H9 (cell line): ENCODE data around the gene ACTN1. TPM values are rescaled to one million over a fixed set of nuclear protein-coding genes. Genes with fewer than 3 reads are reported as not detected.

Experiments used
- DNase-seq: peaks from one replicate; pipeline ENCODE4 v3.0.0-alpha.2; 2017
- H2AFZ ChIP-seq: one replicate; pipeline ENCODE4 v1.6.1; 2013; ENCODE audit warnings: mild to moderate bottlenecking, low read length, control low read depth, moderate library complexity
- H2AK5ac ChIP-seq: 2 replicates; pipeline ENCODE4 v1.6.1; 2013; ENCODE audit warnings: low read length, control low read depth, mixed read lengths; ENCODE audit not compliant: insufficient read length
- H2BK120ac ChIP-seq: one replicate; pipeline ENCODE4 v1.6.1; 2013; ENCODE audit warnings: low read depth, mild to moderate bottlenecking, low read length, control low read depth, inconsistent platforms; ENCODE audit not compliant: poor library complexity, severe bottlenecking
- H2BK12ac ChIP-seq: 2 replicates; pipeline ENCODE4 v1.6.1; 2013; ENCODE audit warnings: low read length, control low read depth, mixed read lengths, low read depth; ENCODE audit not compliant: insufficient read length
- H2BK15ac ChIP-seq: 2 replicates; pipeline ENCODE4 v1.6.1; 2013; ENCODE audit warnings: low read depth, low read length, control low read depth
- H2BK20ac ChIP-seq: one replicate; pipeline ENCODE4 v1.6.1; 2013; ENCODE audit warnings: low read depth, mild to moderate bottlenecking, low read length, control low read depth, inconsistent platforms; ENCODE audit not compliant: poor library complexity, severe bottlenecking
- H2BK5ac ChIP-seq: 2 replicates; pipeline ENCODE4 v1.6.1; 2013; ENCODE audit warnings: low read length, control low read depth, mixed read lengths; ENCODE audit not compliant: insufficient read length
- H3K14ac ChIP-seq: 2 replicates; pipeline ENCODE4 v1.6.1; 2013; ENCODE audit warnings: low read length, control low read depth; ENCODE audit not compliant: insufficient read depth
- H3K18ac ChIP-seq: 2 replicates; pipeline ENCODE4 v1.6.1; 2013; ENCODE audit warnings: low read depth, mild to moderate bottlenecking, mixed read lengths, low read length, control low read depth; ENCODE audit not compliant: insufficient read length
- H3K23ac ChIP-seq: 2 replicates; pipeline ENCODE4 v1.6.1; 2013; ENCODE audit warnings: low read length, control low read depth, mixed read lengths, low read depth; ENCODE audit not compliant: insufficient read length
- H3K23me2 ChIP-seq: 2 replicates; pipeline ENCODE4 v1.6.1; 2013; ENCODE audit warnings: low read depth, mild to moderate bottlenecking, mixed read lengths, low read length, control low read depth; ENCODE audit not compliant: insufficient read length, poor library complexity, severe bottlenecking
- H3K27ac ChIP-seq: 2 replicates; pipeline ENCODE4 v1.5.1; 2013; ENCODE audit warnings: low read length, control low read depth, mixed read lengths, low read depth; ENCODE audit not compliant: insufficient read length
- H3K27me3 ChIP-seq: 2 replicates; pipeline ENCODE4 v1.6.1; 2013; ENCODE audit warnings: low read length, control low read depth, inconsistent platforms; ENCODE audit not compliant: insufficient read depth
- H3K4ac ChIP-seq: 2 replicates; pipeline ENCODE4 v1.6.1; 2013; ENCODE audit warnings: low read depth, mild to moderate bottlenecking, control low read depth, inconsistent platforms, low read length, moderate library complexity
- H3K4me1 ChIP-seq: 2 replicates; pipeline ENCODE4 v1.6.1; 2013; ENCODE audit warnings: low read length, control low read depth, inconsistent platforms; ENCODE audit not compliant: insufficient read depth
- H3K4me2 ChIP-seq: 2 replicates; pipeline ENCODE4 v1.6.1; 2013; ENCODE audit warnings: low read length, control low read depth, mixed read lengths; ENCODE audit not compliant: insufficient read length, insufficient read depth
- H3K56ac ChIP-seq: 2 replicates; pipeline ENCODE4 v1.6.1; 2013; ENCODE audit warnings: low read depth, mild to moderate bottlenecking, mixed read lengths, low read length, control low read depth; ENCODE audit not compliant: insufficient read length
- H3K79me1 ChIP-seq: 2 replicates; pipeline ENCODE4 v1.6.1; 2013; ENCODE audit warnings: low read depth, mild to moderate bottlenecking, moderate library complexity, low read length, control low read depth, inconsistent platforms; ENCODE audit not compliant: insufficient read depth, poor library complexity, severe bottlenecking
- H3K79me2 ChIP-seq: 2 replicates; pipeline ENCODE4 v1.6.1; 2013; ENCODE audit warnings: low read length, control low read depth, inconsistent platforms; ENCODE audit not compliant: insufficient read depth
- H3K9ac ChIP-seq: 2 replicates; pipeline ENCODE4 v1.6.1; 2013; ENCODE audit warnings: low read length, control low read depth, mixed read lengths; ENCODE audit not compliant: insufficient read length; ENCODE audit errors: extremely low read depth
- H3K9me3 ChIP-seq: one replicate; pipeline ENCODE4 v1.6.1; 2013; ENCODE audit warnings: low read depth, low read length, inconsistent platforms; ENCODE audit not compliant: control insufficient read depth
- H3T11ph ChIP-seq: one replicate; pipeline ENCODE4 v1.6.1; 2013; ENCODE audit warnings: mild to moderate bottlenecking, low read length, control low read depth, inconsistent platforms
- H4K20me1 ChIP-seq: one replicate; pipeline ENCODE4 v1.6.1; 2013; ENCODE audit not compliant: control insufficient read depth, insufficient read length, insufficient read depth
- H4K5ac ChIP-seq: 2 replicates; pipeline ENCODE4 v1.6.1; 2013; ENCODE audit warnings: low read depth, mild to moderate bottlenecking, mixed read lengths, low read length, control low read depth; ENCODE audit not compliant: insufficient read length
- H4K8ac ChIP-seq: replicated peaks from 2 replicates; pipeline ENCODE4 v1.6.1; 2013; ENCODE audit warnings: low read length, control low read depth, mixed read lengths, low read depth; ENCODE audit not compliant: insufficient read length
- H4K91ac ChIP-seq: 2 replicates; pipeline ENCODE4 v1.6.1; 2013; ENCODE audit warnings: low read depth, mild to moderate bottlenecking, moderate library complexity, mixed read lengths, low read length, control low read depth; ENCODE audit not compliant: insufficient read length
- H3K27ac Mint-ChIP-seq, 3 experiments: 2 replicates in 2 of 3; 3 replicates in 1 of 3; pipeline ENCODE4 v1.8.0; 2020 to 2021; ENCODE audit warnings: mixed read lengths in 3 of 3, mild to moderate bottlenecking in 1 of 3, moderate library complexity in 1 of 3
- H3K27me3 Mint-ChIP-seq: 2 replicates; pipeline ENCODE4 v1.8.0; 2021; ENCODE audit warnings: low read depth, mild to moderate bottlenecking, moderate library complexity, mixed read lengths
- H3K36me3 Mint-ChIP-seq, 3 experiments: 2 replicates in 2 of 3; 3 replicates in 1 of 3; pipeline ENCODE4 v1.8.0; 2020 to 2021; ENCODE audit warnings: low read depth in 3 of 3, mixed read lengths in 3 of 3; ENCODE audit not compliant: insufficient read depth in 1 of 3
- H3K4me1 Mint-ChIP-seq, 2 experiments: 2 replicates each; pipeline ENCODE4 v1.8.0; 2020; ENCODE audit warnings: mixed read lengths in 2 of 2
- H3K4me3 Mint-ChIP-seq, 2 experiments: 2 replicates in 1 of 2; 3 replicates in 1 of 2; pipeline ENCODE4 v1.8.0; 2020 to 2021; ENCODE audit warnings: mild to moderate bottlenecking in 2 of 2, mixed read lengths in 2 of 2, moderate library complexity in 1 of 2
- H3K9me3 Mint-ChIP-seq, 2 experiments: 2 replicates in 1 of 2; 3 replicates in 1 of 2; pipeline ENCODE4 v1.8.0; 2020; ENCODE audit warnings: mild to moderate bottlenecking in 2 of 2, mixed read lengths in 2 of 2, moderate library complexity in 1 of 2
- CTCF ChIP-seq: fragments of 200-600 bp; sonication (generic); conservative IDR thresholded peaks from 3 replicates; pipeline ENCODE4 v1.8.0; 2021; ENCODE audit warnings: antibody characterized with exemption, mild to moderate bottlenecking
- WGBS: extraction: QIAGEN DNeasy Blood & Tissue Kit; methylation state at CpG from one replicate; pipeline ENCODE4 v1.1.7; 2013; ENCODE audit warnings: missing lambda C conversion rate, low lambda C conversion rate, mixed read lengths; ENCODE audit not compliant: insufficient read length; ENCODE audit errors: extremely low coverage; 5-methylcytosine and 5-hydroxymethylcytosine counted together
- total RNA-seq: library from RNA; stranded (reverse); gene quantifications from 2 replicates; pipeline ENCODE4 v1.2.1, GENCODE V29; 2021

The ACTN1 gene
- total RNA-seq, 1 experiment from 2014 or later: 219 TPM

- Histone ChIP-seq H3K27ac (no peak overlapping the region), H2BK20ac (no peak overlapping the region), H3K18ac (no peak overlapping the region), H3K79me2 (no peaks in the 10 kb centered on the region), H3K23me2 (peaks cover 4% of the 10 kb centered on the region), H4K8ac (no peak overlapping the region), H2BK12ac (no peak overlapping the region), H3K4me2 (no peak overlapping the region), H3K14ac (no peak overlapping the region), H3K4me1 (no peaks in the 10 kb centered on the region), H4K91ac (no peak overlapping the region), H2AK5ac (no peak overlapping the region), H3K9ac (no peak overlapping the region), H4K20me1 (no peaks in the 10 kb centered on the region), H2BK5ac (no peak overlapping the region), H3K9me3 (no peaks in the 10 kb centered on the region), H3K27me3 (no peaks in the 10 kb centered on the region), H3K23ac (no peak overlapping the region), H4K5ac (no peak overlapping the region), H3K56ac (no peak overlapping the region), H3T11ph (no peak overlapping the region), H2BK120ac (no peak overlapping the region), H3K4ac (no peak overlapping the region), H2BK15ac (no peak overlapping the region), H2AFZ (no peak overlapping the region), H3K79me1 (no peaks in the 10 kb centered on the region)
- H3K36me3 Mint-ChIP-seq: peaks cover 0 to 3% (median 0%) of the 10 kb centered on the region in 3 experiments; a peak in 3 of 7 replicates
- peaks cover 8 to 9% of the 10 kb centered on the region in 2 experiments; a peak in 3 of 4 replicates for H3K4me1 Mint-ChIP-seq
- H3K4me3 Mint-ChIP-seq: no peak overlapping the region
- WGBS: no CpG with 5 or more reads among the region's 5 CpGs
- no peak for DNase-seq
- no peak overlapping the region for H3K27ac Mint-ChIP-seq
- peaks cover 3% of the 10 kb centered on the region for H3K27me3 Mint-ChIP-seq
- TF ChIP-seq CTCF: no peak
- peaks cover 3 to 6% of the 10 kb centered on the region in 2 experiments; a peak in 4 of 5 replicates for H3K9me3 Mint-ChIP-seq
These were observed 136.8 kb downstream of the ACTN1 start for GRCh38 chr14:68842298-68842697.
